OCI-LY7 (cell line): ENCODE results near the gene TFF2. TPM values are rescaled to one million over a fixed set of nuclear protein-coding genes. Genes with fewer than 3 reads are reported as not detected.

Source experiments
- BruUV-seq: library from RNA; stranded (reverse); fragments of 400-500 nt; replicated peaks from 2 replicates; lab custom pipeline; 2021; lab: Mats Ljungman, UMichigan
- CTCF ChIA-PET: fragments of 300-600 bp; sonication (Branson Sonifier 250); formaldehyde crosslinking; loops from one replicate; lab custom pipeline; 2022; ENCODE audit warnings: antibody characterized with exemption; ENCODE audit not compliant: unreplicated experiment; lab: Charles Lee
- POLR2A ChIA-PET: fragments of 300-600 bp; sonication (Branson Sonifier 250); formaldehyde crosslinking; loops from one replicate; lab custom pipeline; 2022; ENCODE audit warnings: antibody characterized with exemption; lab: Charles Lee
- DNase-seq: peaks from one replicate; pipeline ENCODE4 v3.0.0-alpha.2; 2015; ENCODE audit warnings: low spot score
- H2AFZ ChIP-seq: fragments of 200-600 bp; sonication (generic), shearing (Covaris generic); 2 replicates; pipeline ENCODE4 v1.6.1; 2014; ENCODE audit warnings: mild to moderate bottlenecking, antibody characterized with exemption, low read length, moderate library complexity
- H3K27ac ChIP-seq: fragments of 200-600 bp; sonication (generic); 2 replicates; pipeline ENCODE4 v1.5.1; 2014; ENCODE audit warnings: mixed run types, low read depth, mild to moderate bottlenecking, moderate library complexity, low read length, inconsistent platforms; ENCODE audit not compliant: poor library complexity, severe bottlenecking
- H3K36me3 ChIP-seq: fragments of 200-600 bp; sonication (generic); 2 replicates; pipeline ENCODE4 v1.6.1; 2014; ENCODE audit warnings: mild to moderate bottlenecking, antibody characterized with exemption, low read length, moderate library complexity, mixed read lengths; ENCODE audit not compliant: insufficient read depth
- H3K4me1 ChIP-seq: fragments of 200-600 bp; sonication (generic); 2 replicates; pipeline ENCODE4 v1.5.1; 2014; ENCODE audit warnings: mild to moderate bottlenecking, low read length; ENCODE audit not compliant: insufficient read depth, poor library complexity, severe bottlenecking
- H3K4me2 ChIP-seq: fragments of 200-600 bp; sonication (generic); 2 replicates; pipeline ENCODE4 v1.6.1; 2014; ENCODE audit warnings: mild to moderate bottlenecking, low read length
- H3K4me3 ChIP-seq: fragments of 200-600 bp; sonication (generic); 2 replicates; pipeline ENCODE4 v1.5.1; 2014; ENCODE audit warnings: mild to moderate bottlenecking, low read depth, low read length; ENCODE audit not compliant: poor library complexity, severe bottlenecking
- H3K79me2 ChIP-seq: fragments of 200-600 bp; sonication (generic); 2 replicates; pipeline ENCODE4 v1.6.1; 2016; ENCODE audit warnings: low read depth, mild to moderate bottlenecking, low read length, moderate library complexity, mixed read lengths; ENCODE audit not compliant: insufficient read depth
- H3K9me2 ChIP-seq: fragments of 200-600 bp; sonication (generic); 2 replicates; pipeline ENCODE4 v1.6.1; 2016; ENCODE audit warnings: mild to moderate bottlenecking, low read length, mixed read lengths; ENCODE audit not compliant: insufficient read depth
- H3K9me3 ChIP-seq: fragments of 200-600 bp; sonication (generic); 2 replicates; pipeline ENCODE4 v1.6.1; 2014; ENCODE audit warnings: mild to moderate bottlenecking, mixed run types, low read length, mixed read lengths
- H4K20me1 ChIP-seq: fragments of 200-600 bp; sonication (generic); 2 replicates; pipeline ENCODE4 v1.6.1; 2014; ENCODE audit warnings: mild to moderate bottlenecking, antibody characterized with exemption, low read length, moderate library complexity, mixed read lengths; ENCODE audit not compliant: insufficient read depth
- EZH2phosphoT487 ChIP-seq: fragments of 200-600 bp; sonication (generic); IDR thresholded peaks from 2 replicates; pipeline ENCODE4 v1.6.1; 2018; ENCODE audit warnings: low read depth, borderline replicate concordance, mild to moderate bottlenecking, mixed run types, antibody characterized with exemption, low read length, moderate library complexity, mixed read lengths
- intact Hi-C: fragments of 100-400 bp; cut with micrococcal nuclease; formaldehyde crosslinking; loops from one replicate; pipeline ENCODE4 v1.10.0; 2022; ENCODE audit not compliant: unreplicated experiment
- total RNA-seq, 2 experiments: library from RNA; depleted of rRNA in 1 of 2; stranded (reverse); fragments of >200 nt in 1 of 2; shearing (Covaris generic) in 1 of 2; gene quantifications; 2 replicates each; pipeline ENCODE4 v1.2.3, GENCODE V29; 2014 to 2022
- TF ChIP-seq, protein P1 (sequence below): fragments of 200-600 bp; sonication (generic); conservative IDR thresholded peaks from 2 replicates; pipeline ENCODE4 v1.5.1; 2014; ENCODE audit warnings: mild to moderate bottlenecking, antibody characterized with exemption, low read length, moderate library complexity, mixed read lengths

The TFF2 gene
- total RNA-seq, 2 experiments from 2014 or later, result not detected

DNA sequence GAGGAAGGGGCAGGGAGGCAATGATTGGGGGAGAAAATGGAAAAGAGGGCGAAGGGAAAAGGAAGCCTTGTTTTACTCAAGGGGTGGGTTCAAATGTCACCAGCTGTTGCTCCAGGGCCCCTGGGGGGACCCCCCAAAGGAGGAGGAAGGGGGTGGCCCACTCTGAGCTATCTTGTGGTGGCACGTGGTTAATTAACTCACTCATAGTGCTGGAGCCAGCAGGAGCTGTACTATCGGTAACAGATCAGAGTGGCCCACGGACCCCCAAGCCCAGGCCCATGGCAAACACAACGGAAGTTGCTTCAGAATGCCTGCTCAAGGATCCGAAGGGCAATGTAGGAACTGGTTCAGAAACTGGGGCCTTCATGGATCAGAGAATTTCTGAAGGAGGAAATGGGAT lies 7.2 kb downstream of the TFF2 start:
- POLR2A ChIA-PET, result interaction anchor here (2.0 kb wide), 1 partner anchor 19 kb away, joined by 4 read pairs; no protein-coding TSS in a partner anchor
- H3K27ac ChIP-seq, result no peak overlapping the region
- DNase-seq, result no peak
- H3K4me1 ChIP-seq, result no peaks in the 10 kb centered on the region
- H3K9me2 ChIP-seq, result no peaks in the 10 kb centered on the region
- H3K36me3 ChIP-seq, result no peaks in the 10 kb centered on the region
- H2AFZ ChIP-seq, result no peak overlapping the region
- CTCF ChIA-PET, result no interaction called here
- H3K79me2 ChIP-seq, result no peaks in the 10 kb centered on the region
- no peaks in the 10 kb centered on the region for H4K20me1 ChIP-seq
- BruUV-seq, result no TSS peak
- H3K9me3 ChIP-seq, result no peaks in the 10 kb centered on the region
- no peak overlapping the region for H3K4me3 ChIP-seq
- intact Hi-C loops, result no loop called here
- TF ChIP-seq, protein P1, sequence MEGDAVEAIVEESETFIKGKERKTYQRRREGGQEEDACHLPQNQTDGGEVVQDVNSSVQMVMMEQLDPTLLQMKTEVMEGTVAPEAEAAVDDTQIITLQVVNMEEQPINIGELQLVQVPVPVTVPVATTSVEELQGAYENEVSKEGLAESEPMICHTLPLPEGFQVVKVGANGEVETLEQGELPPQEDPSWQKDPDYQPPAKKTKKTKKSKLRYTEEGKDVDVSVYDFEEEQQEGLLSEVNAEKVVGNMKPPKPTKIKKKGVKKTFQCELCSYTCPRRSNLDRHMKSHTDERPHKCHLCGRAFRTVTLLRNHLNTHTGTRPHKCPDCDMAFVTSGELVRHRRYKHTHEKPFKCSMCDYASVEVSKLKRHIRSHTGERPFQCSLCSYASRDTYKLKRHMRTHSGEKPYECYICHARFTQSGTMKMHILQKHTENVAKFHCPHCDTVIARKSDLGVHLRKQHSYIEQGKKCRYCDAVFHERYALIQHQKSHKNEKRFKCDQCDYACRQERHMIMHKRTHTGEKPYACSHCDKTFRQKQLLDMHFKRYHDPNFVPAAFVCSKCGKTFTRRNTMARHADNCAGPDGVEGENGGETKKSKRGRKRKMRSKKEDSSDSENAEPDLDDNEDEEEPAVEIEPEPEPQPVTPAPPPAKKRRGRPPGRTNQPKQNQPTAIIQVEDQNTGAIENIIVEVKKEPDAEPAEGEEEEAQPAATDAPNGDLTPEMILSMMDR, result no peak
- no peak for TF ChIP-seq EZH2phosphoT487
- H3K4me2 ChIP-seq, result no peak overlapping the region

DNA sequence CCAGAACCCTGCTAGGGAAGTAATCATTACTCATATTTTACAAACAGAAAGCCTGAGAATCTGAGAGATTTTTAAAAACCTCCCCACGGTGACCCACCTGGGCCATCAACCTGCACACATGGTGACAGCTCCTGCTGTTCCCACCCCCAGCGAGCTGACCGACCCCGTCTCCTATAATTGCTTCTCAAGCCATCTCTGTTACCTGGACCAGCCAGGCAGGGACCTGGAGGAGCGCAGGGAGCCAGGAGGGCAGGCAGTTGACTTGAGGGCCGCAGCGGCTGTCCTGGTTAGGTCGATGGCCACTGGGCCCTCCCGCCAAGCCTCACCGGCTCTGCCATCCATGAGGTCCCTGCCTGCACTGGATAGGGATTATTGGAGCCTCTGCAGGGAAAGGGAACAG lies 7.7 kb downstream of the TFF2 start:
- intact Hi-C loops, result no loop called here
- TF ChIP-seq EZH2phosphoT487, result no peak
- TF ChIP-seq, protein P1, result no peak
- ChIA-PET CTCF (no interaction called here), POLR2A (interaction anchor here (0.7 to 2.0 kb wide), 2 partner anchors 19 to 567 kb away, joined by 3 to 4 read pairs; no protein-coding TSS in a partner anchor)
- Histone ChIP-seq H3K4me1 (no peaks in the 10 kb centered on the region), H3K9me3 (no peaks in the 10 kb centered on the region), H3K27ac (no peak overlapping the region), H3K4me2 (no peak overlapping the region), H2AFZ (no peak overlapping the region), H4K20me1 (no peaks in the 10 kb centered on the region), H3K79me2 (no peaks in the 10 kb centered on the region), H3K4me3 (no peak overlapping the region), H3K9me2 (no peaks in the 10 kb centered on the region), H3K36me3 (no peaks in the 10 kb centered on the region)
- DNase-seq, result no peak
- BruUV-seq, result no TSS peak

DNA sequence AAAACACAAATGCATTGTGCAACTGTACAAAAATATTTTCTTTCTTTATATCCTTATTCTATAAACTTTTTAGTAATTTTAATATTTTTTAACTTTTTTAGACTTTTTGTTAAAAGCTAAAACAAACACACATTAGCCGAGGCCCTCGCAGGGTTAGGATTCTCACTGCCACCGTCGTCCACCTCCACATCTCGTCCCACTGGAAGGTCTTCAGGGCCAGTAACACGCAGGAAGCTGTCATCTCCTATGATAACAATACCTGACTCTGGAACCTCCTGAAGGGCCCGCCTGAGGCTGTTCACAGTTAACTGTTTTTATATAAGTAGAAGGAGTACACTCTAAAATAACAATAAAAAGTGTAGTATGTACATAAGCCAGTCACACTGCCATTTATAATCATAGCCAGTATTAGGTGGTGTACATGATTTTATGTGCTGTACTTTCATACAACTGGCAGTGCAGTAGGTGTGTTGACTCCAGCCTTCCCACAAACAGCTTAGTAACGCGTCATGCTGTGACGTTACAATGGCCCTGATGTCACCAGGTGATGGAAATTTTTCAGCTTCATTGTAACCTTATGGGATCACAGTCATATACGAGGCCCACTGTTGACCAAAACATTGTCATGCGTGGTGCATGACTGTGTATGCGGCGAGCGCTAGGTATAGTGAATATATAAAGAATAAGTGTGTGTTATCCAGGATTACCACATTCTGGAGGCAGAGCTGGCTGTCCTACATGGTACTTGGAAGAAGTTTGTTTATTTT lies 8.8 kb downstream of the TFF2 start:
- H3K79me2 ChIP-seq, result no peaks in the 10 kb centered on the region
- POLR2A ChIA-PET, result interaction anchor here (0.7 to 2.0 kb wide), 2 partner anchors 21 to 127 kb away, joined by 3 to 4 read pairs; no protein-coding TSS in a partner anchor
- TF ChIP-seq, protein P1, result no peak
- no peak for TF ChIP-seq EZH2phosphoT487
- no peaks in the 10 kb centered on the region for H3K9me2 ChIP-seq
- H4K20me1 ChIP-seq, result no peaks in the 10 kb centered on the region
- H3K4me2 ChIP-seq, result no peak overlapping the region
- BruUV-seq, result no TSS peak
- H2AFZ ChIP-seq, result no peak overlapping the region
- H3K27ac ChIP-seq, result no peak overlapping the region
- no peak for DNase-seq
- 0 out of 2 replicates have a peak, but pooled peaks cover 3% of the 10 kb centered on the region for H3K9me3 ChIP-seq
- no peaks in the 10 kb centered on the region for H3K4me1 ChIP-seq
- no peaks in the 10 kb centered on the region for H3K36me3 ChIP-seq
- intact Hi-C loops, result no loop called here
- CTCF ChIA-PET, result no interaction called here
- H3K4me3 ChIP-seq, result no peak overlapping the region
